Mesendoderm (in vitro differentiated cells): ENCODE results near the gene VPS26B.

Source experiments
- DNase-seq: peaks from one replicate; pipeline ENCODE4 v3.0.0; 2013
- H2AK5ac ChIP-seq: 2 replicates; pipeline ENCODE4 v1.6.1; 2013; ENCODE audit warnings: low read length, inconsistent platforms
- H2BK120ac ChIP-seq: 2 replicates; pipeline ENCODE4 v1.6.1; 2013; ENCODE audit warnings: low read depth, mild to moderate bottlenecking, low read length, moderate library complexity, mixed read lengths
- H2BK15ac ChIP-seq: replicated peaks from 2 replicates; pipeline ENCODE4 v1.6.1; 2013; ENCODE audit warnings: low read depth, mild to moderate bottlenecking, moderate library complexity
- H2BK5ac ChIP-seq: 2 replicates; pipeline ENCODE4 v1.6.1; 2013; ENCODE audit warnings: low read length, inconsistent platforms
- H3K18ac ChIP-seq: 2 replicates; pipeline ENCODE4 v1.6.1; 2013; ENCODE audit warnings: mild to moderate bottlenecking, low read length, mixed read lengths
- H3K23ac ChIP-seq: one replicate; pipeline ENCODE4 v1.6.1; 2013; ENCODE audit warnings: low read length
- H3K27ac ChIP-seq: 2 replicates; pipeline ENCODE4 v1.5.1; 2013; ENCODE audit warnings: low read depth, mild to moderate bottlenecking, inconsistent platforms, low read length, moderate library complexity
- H3K27me3 ChIP-seq: 2 replicates; pipeline ENCODE4 v1.6.1; 2013; ENCODE audit warnings: low read length, control low read depth, mild to moderate bottlenecking, inconsistent platforms; ENCODE audit not compliant: insufficient read depth, poor library complexity
- H3K36me3 ChIP-seq: 2 replicates; pipeline ENCODE4 v1.6.1; 2013; ENCODE audit warnings: low read length, inconsistent platforms; ENCODE audit not compliant: control insufficient read depth, insufficient read depth
- H3K4ac ChIP-seq: one replicate; pipeline ENCODE4 v1.6.1; 2013; ENCODE audit warnings: low read depth, mild to moderate bottlenecking, low read length, moderate library complexity
- H3K4me1 ChIP-seq: 2 replicates; pipeline ENCODE4 v1.6.1; 2013; ENCODE audit warnings: low read depth, low read length, inconsistent platforms; ENCODE audit not compliant: control insufficient read depth
- H3K4me2 ChIP-seq: 2 replicates; pipeline ENCODE4 v1.6.1; 2013; ENCODE audit warnings: low read length
- H3K4me3 ChIP-seq: 2 replicates; pipeline ENCODE4 v1.5.1; 2013; ENCODE audit warnings: mild to moderate bottlenecking, low read length
- H3K56ac ChIP-seq: one replicate; pipeline ENCODE4 v1.6.1; 2013; ENCODE audit warnings: low read length
- H3K79me1 ChIP-seq: 2 replicates; pipeline ENCODE4 v1.6.1; 2013; ENCODE audit warnings: low read length, inconsistent platforms
- H3K79me2 ChIP-seq: 2 replicates; pipeline ENCODE4 v1.6.1; 2013; ENCODE audit warnings: mild to moderate bottlenecking, low read length; ENCODE audit not compliant: control insufficient read depth, insufficient read depth
- H3K9ac ChIP-seq: 2 replicates; pipeline ENCODE4 v1.6.1; 2013; ENCODE audit warnings: low read length, inconsistent platforms
- H4K5ac ChIP-seq: one replicate; pipeline ENCODE4 v1.6.1; 2013; ENCODE audit warnings: low read length
- H4K8ac ChIP-seq: one replicate; pipeline ENCODE4 v1.6.1; 2013; ENCODE audit warnings: low read depth, mild to moderate bottlenecking, control low read depth, low read length, moderate library complexity
- WGBS: extraction: QIAGEN DNeasy Blood & Tissue Kit; methylation state at CpG from one replicate; pipeline ENCODE4 v1.1.7; 2013; ENCODE audit warnings: low lambda C conversion rate, missing lambda C conversion rate; ENCODE audit not compliant: insufficient coverage; ENCODE audit errors: extremely low coverage; 5-methylcytosine and 5-hydroxymethylcytosine counted together

Gene VPS26B

DNA sequence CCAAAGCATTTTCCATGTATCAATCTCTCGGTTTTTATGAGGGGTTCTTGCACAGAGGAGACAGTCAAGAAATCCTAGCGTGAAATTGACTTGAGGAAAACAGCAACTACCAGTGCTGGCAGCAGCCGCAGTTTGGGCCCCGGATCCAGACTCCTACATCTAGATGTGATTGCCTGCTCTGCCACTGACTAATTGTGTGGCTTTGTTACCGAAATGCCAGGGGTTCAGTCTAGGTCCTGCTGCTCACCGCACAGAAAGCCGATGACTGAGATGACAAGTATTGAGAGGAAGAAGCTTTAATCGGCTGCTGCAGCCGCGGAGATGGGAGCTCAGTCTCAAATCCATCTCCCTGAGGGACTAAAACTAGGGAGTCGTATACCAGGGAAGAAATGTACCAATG, 43.5 kb downstream of the VPS26B start:
- Histone ChIP-seq H3K4ac (no peak overlapping the region), H3K56ac (no peak overlapping the region), H3K4me3 (no peak overlapping the region), H2BK15ac (no peak overlapping the region), H3K79me2 (no peaks in the 10 kb centered on the region), H3K36me3 (no peaks in the 10 kb centered on the region), H3K4me2 (no peak overlapping the region), H4K5ac (no peak overlapping the region), H3K79me1 (no peaks in the 10 kb centered on the region), H3K18ac (peak overlapping the region; percentile 62), H3K27ac (no peak overlapping the region), H2BK120ac (no peak overlapping the region), H3K4me1 (peaks cover 2% of the 10 kb centered on the region), H3K23ac (no peak overlapping the region), H3K9ac (no peak overlapping the region), H4K8ac (no peak overlapping the region), H3K27me3 (no peaks in the 10 kb centered on the region), H2BK5ac (no peak overlapping the region), H2AK5ac (no peak overlapping the region)
- no peak for DNase-seq
- no CpG with 5 or more reads among the region's 11 CpGs for WGBS

DNA sequence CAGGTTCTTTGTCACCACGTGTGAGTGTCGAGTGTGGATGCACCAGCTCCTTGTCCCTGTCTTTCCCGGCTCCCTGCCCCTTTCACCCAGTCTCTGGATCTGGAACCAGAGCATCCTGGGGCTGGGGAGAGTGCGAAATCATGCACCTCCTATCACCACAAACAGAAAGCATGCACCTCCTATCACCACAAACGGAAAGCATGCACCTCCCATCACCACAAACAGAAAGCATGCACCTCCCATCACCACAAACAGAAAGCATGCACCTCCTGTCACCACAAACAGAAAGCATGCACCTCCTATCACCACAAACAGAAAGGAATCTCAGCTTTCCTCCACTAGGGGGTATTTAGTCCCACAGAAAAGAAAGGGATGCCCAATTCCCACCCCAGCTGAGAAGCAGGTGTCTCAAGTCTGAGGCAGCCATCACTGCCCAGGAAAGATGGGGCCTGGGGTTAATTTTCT, 45.8 kb downstream of the VPS26B start:
- H2BK5ac ChIP-seq: no peak overlapping the region
- H4K8ac ChIP-seq: no peak overlapping the region
- H3K56ac ChIP-seq: no peak overlapping the region
- H2AK5ac ChIP-seq: no peak overlapping the region
- WGBS: no CpG with 5 or more reads among the region's 5 CpGs
- H3K27me3 ChIP-seq: no peaks in the 10 kb centered on the region
- H3K4me1 ChIP-seq: peaks cover 2% of the 10 kb centered on the region
- DNase-seq: peak; percentile 84
- no peak overlapping the region for H2BK120ac ChIP-seq
- peaks cover 6% of the 10 kb centered on the region for H3K79me2 ChIP-seq
- H3K9ac ChIP-seq: no peak overlapping the region
- no peak overlapping the region for H3K4me2 ChIP-seq
- no peak overlapping the region for H3K4ac ChIP-seq
- H3K79me1 ChIP-seq: no peaks in the 10 kb centered on the region
- H3K27ac ChIP-seq: no peak overlapping the region
- no peak overlapping the region for H3K4me3 ChIP-seq
- no peak overlapping the region for H3K18ac ChIP-seq
- no peak overlapping the region for H4K5ac ChIP-seq
- H3K23ac ChIP-seq: no peak overlapping the region
- H3K36me3 ChIP-seq: no peaks in the 10 kb centered on the region
- no peak overlapping the region for H2BK15ac ChIP-seq

GRCh38 chr11:134271978-134272377, 47.5 kb downstream of the VPS26B start:
- H3K27ac ChIP-seq: no peak overlapping the region
- no peak overlapping the region for H3K4ac ChIP-seq
- H3K23ac ChIP-seq: no peak overlapping the region
- H3K36me3 ChIP-seq: no peaks in the 10 kb centered on the region
- H3K4me3 ChIP-seq: no peak overlapping the region
- no peak overlapping the region for H3K56ac ChIP-seq
- H4K5ac ChIP-seq: no peak overlapping the region
- no CpG with 5 or more reads among the region's 4 CpGs for WGBS
- H3K4me2 ChIP-seq: no peak overlapping the region
- H3K4me1 ChIP-seq: peaks cover 2% of the 10 kb centered on the region
- no peak overlapping the region for H3K18ac ChIP-seq
- no peak overlapping the region for H2BK5ac ChIP-seq
- DNase-seq: no peak
- H2BK120ac ChIP-seq: no peak overlapping the region
- no peak overlapping the region for H4K8ac ChIP-seq
- H3K79me1 ChIP-seq: no peaks in the 10 kb centered on the region
- no peak overlapping the region for H2AK5ac ChIP-seq
- no peak overlapping the region for H3K9ac ChIP-seq
- H3K79me2 ChIP-seq: peaks cover 6% of the 10 kb centered on the region
- no peak overlapping the region for H2BK15ac ChIP-seq
- H3K27me3 ChIP-seq: no peaks in the 10 kb centered on the region

DNA sequence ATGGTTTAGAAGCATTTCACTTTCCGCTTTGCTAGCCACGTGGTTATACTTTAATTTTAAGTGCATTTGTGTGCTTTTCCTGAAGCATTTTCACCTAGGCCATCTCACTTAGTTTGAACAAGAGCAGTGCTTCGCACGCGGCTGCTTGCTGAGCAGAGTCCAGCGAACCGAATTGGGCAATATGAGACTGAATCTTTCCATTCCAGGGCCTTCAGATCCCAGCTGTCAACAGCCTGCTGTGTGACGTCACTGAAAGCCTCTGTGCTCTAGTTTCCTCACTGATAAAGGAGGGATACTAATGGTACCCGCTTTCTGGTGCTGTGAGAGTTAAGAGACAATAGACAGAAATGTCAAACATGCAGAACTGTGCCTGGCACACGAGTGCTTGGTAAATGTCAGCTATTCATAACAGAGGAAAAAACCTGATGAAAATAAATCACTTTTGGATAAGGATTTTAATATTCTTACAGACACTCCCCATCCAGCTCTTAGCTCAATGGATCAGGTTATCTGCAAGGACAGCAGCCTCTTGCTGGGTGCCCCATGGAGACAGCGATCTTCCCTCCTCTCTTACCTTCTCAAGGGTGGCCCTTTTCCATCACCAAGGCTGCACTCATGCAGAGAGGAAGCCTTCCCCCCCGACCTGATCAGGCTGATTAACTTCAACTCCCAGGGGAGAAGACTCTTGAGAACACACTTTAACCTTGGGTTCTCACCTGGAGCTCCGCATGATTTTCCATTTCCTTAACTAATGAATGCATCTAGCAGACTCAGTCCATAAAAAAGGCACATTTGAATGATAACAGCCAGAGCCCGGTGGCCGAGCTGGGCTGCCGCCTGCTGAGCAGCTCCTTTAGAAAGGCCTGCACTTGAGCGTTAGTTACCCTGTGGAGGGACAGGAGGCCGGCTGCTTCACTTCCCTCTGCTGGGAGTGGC, 48.2 kb downstream of the VPS26B start:
- Histone ChIP-seq H3K27ac (no peak overlapping the region), H3K79me1 (no peaks in the 10 kb centered on the region), H3K4me2 (peak overlapping the region; percentile 10), H2BK120ac (no peak overlapping the region), H3K4me1 (peaks cover 2% of the 10 kb centered on the region), H3K56ac (no peak overlapping the region), H3K23ac (no peak overlapping the region), H4K8ac (no peak overlapping the region), H4K5ac (no peak overlapping the region), H3K4ac (no peak overlapping the region), H3K36me3 (no peaks in the 10 kb centered on the region), H3K4me3 (no peak overlapping the region), H2BK5ac (no peak overlapping the region), H3K27me3 (no peaks in the 10 kb centered on the region), H3K9ac (no peak overlapping the region), H2AK5ac (no peak overlapping the region), H3K18ac (no peak overlapping the region), H2BK15ac (no peak overlapping the region), H3K79me2 (peaks cover 6% of the 10 kb centered on the region)
- peak; percentile 37 for DNase-seq
- no CpG with 5 or more reads among the region's 18 CpGs for WGBS

- H3K79me2 ChIP-seq: peaks cover 6% of the 10 kb centered on the region
- no peaks in the 10 kb centered on the region for H3K27me3 ChIP-seq
- no peak for DNase-seq
- H3K4me2 ChIP-seq: no peak overlapping the region
- WGBS: no CpG with 5 or more reads among the region's 3 CpGs
- H3K4me1 ChIP-seq: peaks cover 2% of the 10 kb centered on the region
- H3K4me3 ChIP-seq: no peak overlapping the region
- H3K9ac ChIP-seq: no peak overlapping the region
- H2BK15ac ChIP-seq: no peak overlapping the region
- H2BK120ac ChIP-seq: no peak overlapping the region
- no peak overlapping the region for H3K18ac ChIP-seq
- H3K36me3 ChIP-seq: no peaks in the 10 kb centered on the region
- no peaks in the 10 kb centered on the region for H3K79me1 ChIP-seq
- no peak overlapping the region for H2AK5ac ChIP-seq
- no peak overlapping the region for H3K4ac ChIP-seq
- H4K8ac ChIP-seq: no peak overlapping the region
- H3K23ac ChIP-seq: no peak overlapping the region
- H3K56ac ChIP-seq: no peak overlapping the region
- H3K27ac ChIP-seq: no peak overlapping the region
- no peak overlapping the region for H4K5ac ChIP-seq
- H2BK5ac ChIP-seq: no peak overlapping the region
Observed at GRCh38 chr11:134273317-134273712, 48.8 kb downstream of the VPS26B start.
